GM19351 (cell line): ENCODE results near the gene ARCN1.
"Not testable (repeated sequence)": the region's sequence is repeated elsewhere in the genome, so short reads cannot be mapped to it uniquely, and the experiment has no call there.

Source experiments
- ATAC-seq: cut with Tn5 transposase; IDR thresholded peaks from one replicate; pipeline ENCODE4 v1.9.1; 2021; ENCODE audit warnings: mild to moderate bottlenecking, moderate library complexity; ENCODE audit not compliant: unreplicated experiment

Gene ARCN1

DNA sequence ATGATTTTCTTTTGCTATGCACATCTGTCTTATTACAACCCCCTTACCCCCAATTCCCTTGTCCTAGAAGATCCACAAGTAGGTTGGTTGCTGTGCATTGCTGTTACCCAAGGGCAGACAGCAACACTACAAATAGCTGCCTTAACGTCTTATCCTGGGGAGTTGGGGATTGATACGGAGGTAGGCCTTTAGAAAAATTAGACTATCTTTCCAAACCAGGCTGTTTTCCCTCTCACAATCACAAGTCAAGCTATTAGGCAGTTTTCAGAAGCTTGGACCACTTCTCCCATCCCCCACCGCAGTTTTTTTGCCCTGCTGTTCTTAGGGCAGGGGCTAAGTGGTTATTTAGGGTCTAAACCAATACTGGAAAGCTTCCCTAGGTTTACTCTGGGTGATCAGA, 32.4 kb downstream of the ARCN1 start:
- ATAC-seq = no peak

- no peak for ATAC-seq
Measured at GRCh38 chr11:118605116-118605867, 33.1 kb downstream of the ARCN1 start.

DNA sequence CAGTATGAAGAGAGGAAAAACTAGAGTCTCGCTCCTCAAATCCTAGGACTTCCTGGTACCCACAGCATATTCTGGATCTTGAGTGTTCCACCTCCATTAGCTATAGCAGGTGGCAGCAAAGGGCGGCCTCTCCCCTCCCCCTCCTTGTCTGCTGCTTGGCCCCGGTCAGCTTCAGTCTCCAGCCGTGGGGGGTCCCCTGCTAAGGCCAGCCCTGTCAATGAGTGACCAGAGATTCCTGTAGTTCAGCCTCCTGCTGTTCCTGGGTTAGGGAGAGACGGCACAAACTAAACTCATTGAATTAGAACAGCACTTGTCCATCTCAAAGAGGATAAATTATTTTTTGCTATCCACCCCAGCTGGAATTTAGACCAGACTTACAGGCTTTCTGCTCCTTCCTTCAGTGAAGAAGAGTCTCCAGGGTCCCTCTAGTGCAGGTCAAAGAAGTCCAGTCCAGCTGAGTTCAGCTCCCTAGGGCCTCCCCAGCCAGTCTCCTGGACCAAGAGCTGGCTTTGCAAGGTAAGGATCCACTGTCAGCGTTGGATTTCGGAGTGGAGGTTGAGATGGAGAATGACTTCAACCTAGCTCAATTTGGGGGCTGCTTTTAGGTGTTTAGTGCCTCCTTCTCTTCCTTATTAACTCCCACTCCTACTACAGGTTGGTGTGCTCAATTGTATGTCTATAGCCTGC, 34.1 kb downstream of the ARCN1 start:
- ATAC-seq = no peak

- no peak for ATAC-seq
Measured at GRCh38 chr11:118606844-118607228, 34.6 kb downstream of the ARCN1 start.

DNA sequence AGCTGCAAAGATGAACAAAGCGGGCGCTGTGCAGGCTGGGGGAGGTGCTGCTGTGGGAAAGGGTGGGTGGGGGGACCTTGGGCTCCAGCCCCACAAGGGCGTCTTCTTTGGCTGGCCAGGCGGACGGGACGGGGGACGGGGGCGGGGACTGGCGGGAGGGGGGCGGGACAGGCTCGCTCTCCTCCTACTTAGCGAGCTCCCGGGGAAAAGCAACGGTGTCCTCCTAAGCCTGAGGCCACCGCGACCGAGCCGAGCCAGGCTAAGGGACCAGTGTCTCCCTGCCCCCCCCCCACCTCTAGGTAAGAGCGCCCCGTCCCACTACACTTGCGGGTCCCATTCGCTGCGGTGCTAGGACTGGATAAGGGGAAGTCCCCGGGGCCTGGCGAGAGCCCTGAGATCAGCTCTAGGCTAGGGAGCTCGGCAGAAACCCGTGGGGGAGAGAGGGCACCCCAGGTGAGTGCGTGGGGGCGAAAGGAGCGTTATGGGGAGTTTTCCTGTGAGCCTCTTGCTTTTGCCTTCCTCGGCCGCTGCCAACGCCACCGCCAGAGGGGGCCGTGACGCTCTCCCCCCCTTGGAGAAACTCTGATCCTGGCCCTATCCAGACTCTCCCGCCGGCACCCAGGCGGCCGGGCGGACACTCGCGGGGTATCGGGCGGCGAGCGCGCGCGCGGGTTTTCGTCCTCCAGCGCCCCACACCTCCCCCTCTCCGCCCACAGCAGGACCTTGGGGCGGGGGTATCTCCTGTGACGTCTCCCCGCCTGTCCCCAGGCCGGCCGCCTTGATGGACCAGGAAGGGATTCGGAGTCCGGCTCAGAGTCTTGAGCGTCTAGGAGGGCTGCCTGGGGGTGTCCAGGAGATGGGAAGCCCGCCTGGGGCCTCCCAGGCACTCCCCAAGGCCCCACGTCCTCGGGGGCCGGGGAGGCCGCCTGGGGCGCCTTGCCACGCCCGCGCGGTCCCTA, 35.5 kb downstream of the ARCN1 start, which contains the start of gene PHLDB1:
Gene PHLDB1, plus strand, starts transcription at position 215 of the 959 bp plus-strand sequence. CDS start 6,222 bp downstream, outside the sequence.
- no peak for ATAC-seq

DNA sequence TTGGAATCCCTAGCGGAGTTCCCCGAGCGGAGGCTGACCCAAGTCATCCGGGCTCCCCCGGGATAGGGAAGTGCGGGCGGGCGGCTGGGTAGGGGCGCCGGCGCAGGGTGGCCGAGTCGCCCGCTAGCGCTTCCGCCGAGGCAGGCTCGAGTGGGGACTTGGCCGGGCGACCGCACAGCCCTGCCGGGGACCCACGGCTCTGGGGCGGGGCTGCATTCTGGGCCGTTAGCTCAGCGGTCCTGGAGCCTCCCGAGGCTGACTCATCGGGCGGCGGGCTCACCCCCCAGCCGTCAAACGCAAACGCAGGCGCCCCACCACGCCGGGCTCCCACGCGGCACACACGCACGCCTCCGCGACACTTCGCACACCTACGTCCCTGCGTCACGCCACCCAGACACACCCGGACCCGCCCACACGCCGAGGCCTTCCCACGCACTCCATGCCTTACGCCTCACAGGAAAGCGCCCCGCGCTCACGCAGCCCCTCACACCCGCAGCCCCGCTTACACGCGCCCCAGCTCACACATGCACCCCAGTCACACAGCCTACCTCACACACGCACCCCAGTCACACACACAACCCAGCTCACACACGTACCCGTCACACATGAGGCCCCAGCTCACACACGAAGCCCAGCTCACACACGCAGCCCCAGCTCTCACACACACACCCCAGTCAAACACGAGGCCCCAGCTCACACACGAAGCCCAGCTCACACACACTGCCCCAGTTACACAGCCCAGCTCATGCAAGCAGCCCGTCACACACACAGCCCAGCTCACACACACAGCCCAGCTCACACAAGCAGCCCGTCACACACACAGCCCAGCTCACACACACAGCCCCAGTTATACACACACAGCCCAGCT, 36.4 kb downstream of the ARCN1 start:
- no peak for ATAC-seq

GRCh38 chr11:118609380-118610224, 37.4 kb downstream of the ARCN1 start:
- no peak for ATAC-seq

- ATAC-seq = no peak
Measured at GRCh38 chr11:118610225-118610772, 38.1 kb downstream of the ARCN1 start.

GRCh38 chr11:118610773-118611432, 38.7 kb downstream of the ARCN1 start:
- no peak for ATAC-seq

DNA sequence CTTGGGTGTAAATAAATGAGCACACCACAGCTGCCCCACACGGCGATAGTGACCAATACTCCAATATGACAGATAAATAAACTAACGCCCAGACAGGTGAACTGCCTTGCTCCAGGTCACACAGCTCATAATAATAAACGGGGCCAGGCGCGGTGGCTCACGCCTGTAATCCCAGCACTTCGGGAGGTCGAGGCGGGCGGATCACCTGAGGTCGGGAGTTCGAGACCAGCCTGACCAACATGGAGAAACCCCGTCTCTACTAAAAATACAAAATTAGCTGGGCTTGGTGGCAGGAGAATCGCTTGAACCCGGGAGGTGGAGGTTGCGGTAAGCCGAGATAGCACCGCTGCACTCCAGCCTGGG, 39.2 kb downstream of the ARCN1 start:
- not testable (repeated sequence) for ATAC-seq

DNA sequence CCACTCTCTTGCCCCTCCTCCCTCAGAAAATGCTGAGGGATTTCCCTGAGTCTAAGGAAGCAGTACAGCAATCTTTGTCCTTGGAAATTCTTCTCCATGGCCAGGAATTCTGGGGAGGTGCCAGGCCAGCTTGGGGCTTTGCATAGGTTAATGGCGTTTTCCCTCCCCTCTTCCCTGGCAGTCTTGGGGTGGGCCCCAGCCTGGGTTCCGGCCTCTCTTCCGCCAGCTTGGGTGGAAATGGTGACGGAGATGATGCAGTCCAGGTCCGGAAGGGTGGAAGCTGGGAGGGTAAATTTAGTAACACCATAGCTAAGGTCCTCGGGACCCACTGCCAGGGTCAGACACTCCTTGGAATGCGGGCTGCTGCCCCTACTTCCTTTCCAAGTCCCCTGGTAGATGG, 40.2 kb downstream of the ARCN1 start:
- no peak for ATAC-seq

- ATAC-seq = no peak
Measured at GRCh38 chr11:118614511-118614910, 42.3 kb downstream of the ARCN1 start.

GRCh38 chr11:118615282-118615975, 43.2 kb downstream of the ARCN1 start:
- ATAC-seq = no peak

- ATAC-seq = no peak
Measured at GRCh38 chr11:118615976-118616371, 43.8 kb downstream of the ARCN1 start.

GRCh38 chr11:118618115-118618990, 46.1 kb downstream of the ARCN1 start:
- no peak for ATAC-seq

DNA sequence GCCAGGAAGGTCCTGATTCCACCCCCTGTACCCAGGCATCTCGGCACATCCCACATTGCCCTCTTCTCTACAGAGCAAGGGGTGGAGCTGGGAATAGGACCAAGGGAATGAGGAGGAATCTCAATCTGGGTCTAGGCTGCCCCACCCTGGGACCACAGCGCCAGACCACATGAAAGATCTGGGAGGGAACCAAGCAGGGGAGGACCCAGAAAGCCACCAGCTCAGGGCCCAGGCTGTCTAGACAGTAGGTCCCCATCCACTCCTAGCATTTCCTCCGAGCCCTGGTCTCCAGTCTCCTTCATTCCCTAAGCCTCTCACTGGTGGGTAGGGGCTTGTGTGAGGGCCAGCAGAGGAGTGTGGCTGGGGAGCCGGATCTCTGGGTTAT, 46.8 kb downstream of the ARCN1 start:
- ATAC-seq = no peak
